ENCODE data around the gene MAVS. TPM values are rescaled to one million over a fixed set of nuclear protein-coding genes. Genes with fewer than 3 reads are reported as not detected.
"Not testable (repeated sequence)": the region's sequence is repeated elsewhere in the genome, so short reads cannot be mapped to it uniquely, and the experiment has no call there.

MAVS gene
- total RNA-seq, 4 donors from 2014 or later, result 28.5 to 50.0 (median 40.1) TPM

DNA sequence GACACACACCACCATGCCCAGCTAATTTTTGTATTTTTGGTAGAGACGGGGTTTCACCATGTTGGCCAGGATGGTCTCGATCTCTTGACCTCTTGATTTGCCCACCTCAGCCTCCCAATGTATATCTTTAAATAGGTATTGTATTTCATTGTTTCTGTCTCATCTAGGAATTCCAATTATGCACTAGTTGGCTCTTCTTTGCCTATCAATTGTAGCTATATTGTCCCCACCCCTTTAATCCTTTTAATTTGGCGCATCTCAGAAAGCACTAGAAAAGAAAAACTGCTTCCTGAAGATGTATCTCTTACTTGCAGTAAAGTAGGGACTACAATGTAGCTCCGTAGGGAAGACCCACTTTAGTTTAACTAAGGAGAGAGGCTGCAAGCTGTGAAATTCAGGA is 10.5 kb upstream of the MAVS start:
- Histone ChIP-seq H3K36me3 (peaks cover 0 to 10% of the 10 kb centered on the region in 2 donors), H3K27ac (no peak overlapping the region), H3K9me3 (no peaks in the 10 kb centered on the region), H3K4me3 (no peak overlapping the region), H3K27me3 (no peaks in the 10 kb centered on the region), H3K4me1 (no peaks in the 10 kb centered on the region)
- ATAC-seq, result no peak
- WGBS, 2 donors (ENCODE audit: low coverage in 1 of 2), result 96% methylated on average over 4 of the region's 4 CpGs; no CpG with 5 or more reads in 1 of the 2 donors
- TF ChIP-seq EP300 (IDR thresholded peaks at IDR 0.05), result no peak
- no peak for TF ChIP-seq POLR2A (IDR thresholded peaks at IDR 0.05)
- TF ChIP-seq, protein P1, sequence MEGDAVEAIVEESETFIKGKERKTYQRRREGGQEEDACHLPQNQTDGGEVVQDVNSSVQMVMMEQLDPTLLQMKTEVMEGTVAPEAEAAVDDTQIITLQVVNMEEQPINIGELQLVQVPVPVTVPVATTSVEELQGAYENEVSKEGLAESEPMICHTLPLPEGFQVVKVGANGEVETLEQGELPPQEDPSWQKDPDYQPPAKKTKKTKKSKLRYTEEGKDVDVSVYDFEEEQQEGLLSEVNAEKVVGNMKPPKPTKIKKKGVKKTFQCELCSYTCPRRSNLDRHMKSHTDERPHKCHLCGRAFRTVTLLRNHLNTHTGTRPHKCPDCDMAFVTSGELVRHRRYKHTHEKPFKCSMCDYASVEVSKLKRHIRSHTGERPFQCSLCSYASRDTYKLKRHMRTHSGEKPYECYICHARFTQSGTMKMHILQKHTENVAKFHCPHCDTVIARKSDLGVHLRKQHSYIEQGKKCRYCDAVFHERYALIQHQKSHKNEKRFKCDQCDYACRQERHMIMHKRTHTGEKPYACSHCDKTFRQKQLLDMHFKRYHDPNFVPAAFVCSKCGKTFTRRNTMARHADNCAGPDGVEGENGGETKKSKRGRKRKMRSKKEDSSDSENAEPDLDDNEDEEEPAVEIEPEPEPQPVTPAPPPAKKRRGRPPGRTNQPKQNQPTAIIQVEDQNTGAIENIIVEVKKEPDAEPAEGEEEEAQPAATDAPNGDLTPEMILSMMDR (IDR thresholded peaks at IDR 0.05), result no peak
- TF ChIP-seq POLR2AphosphoS5 (IDR thresholded peaks at IDR 0.05), result no peak

DNA sequence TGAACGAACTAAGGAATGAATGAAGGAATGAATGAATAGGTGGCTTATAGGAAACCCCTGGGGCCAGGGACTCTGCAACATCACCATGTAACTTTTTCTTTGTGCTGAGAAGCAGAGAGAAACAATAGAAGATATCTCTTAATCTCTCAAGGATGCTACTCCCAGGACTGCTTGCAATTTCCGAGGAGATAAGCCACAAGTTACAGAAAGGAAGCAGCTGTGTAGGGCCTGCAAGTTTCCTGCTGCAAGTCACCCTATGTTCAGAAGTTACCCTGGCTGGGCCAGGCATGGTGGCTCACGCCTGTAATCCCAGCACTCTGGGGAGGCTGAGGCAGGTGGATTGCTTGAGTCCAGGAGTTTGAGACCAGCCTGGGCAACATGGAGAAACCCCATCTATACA is 7.3 kb upstream of the MAVS start:
- Histone ChIP-seq H3K9me3 (no peaks in the 10 kb centered on the region), H3K4me1 (no peaks in the 10 kb centered on the region), H3K27ac (no peak overlapping the region), H3K27me3 (no peaks in the 10 kb centered on the region), H3K4me3 (no peak overlapping the region), H3K36me3 (peaks cover 0 to 10% of the 10 kb centered on the region in 2 donors)
- 75% methylated on average over 3 of the region's 3 CpGs; no CpG with 5 or more reads in 1 of the 2 donors for WGBS, 2 donors (ENCODE audit: low coverage in 1 of 2)
- ATAC-seq, result no peak
- TF ChIP-seq POLR2A (IDR thresholded peaks at IDR 0.05) (no peak), EP300 (IDR thresholded peaks at IDR 0.05) (no peak), POLR2AphosphoS5 (IDR thresholded peaks at IDR 0.05) (no peak)
- TF ChIP-seq, protein P1 (IDR thresholded peaks at IDR 0.05), result no peak

DNA sequence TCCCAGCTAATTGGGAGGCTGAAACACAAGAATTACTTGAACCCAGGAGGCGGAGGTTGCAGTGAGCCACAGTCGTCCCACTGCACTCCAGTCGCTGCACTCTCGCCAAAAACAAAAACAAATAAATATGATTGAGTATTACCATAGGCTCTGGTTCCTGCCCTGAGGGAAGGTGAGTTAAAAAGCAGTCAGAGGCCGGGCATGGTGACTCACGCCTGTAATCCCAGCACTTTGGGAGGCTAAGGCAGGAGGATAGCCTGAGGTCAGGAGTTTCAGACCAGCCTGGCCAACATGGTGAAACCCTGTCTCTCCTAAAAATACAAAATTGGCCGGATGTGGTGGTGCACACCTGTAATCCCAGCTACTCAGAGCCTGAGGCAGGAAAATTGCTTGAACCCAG is 6.4 kb upstream of the MAVS start:
- ATAC-seq, H3K9me3 ChIP-seq, H3K27me3 ChIP-seq, H3K4me3 ChIP-seq, H3K4me1 ChIP-seq, H3K27ac ChIP-seq: not testable (repeated sequence)
- 96 to 100% methylated on average over 1 to 4 of the region's 7 CpGs for WGBS, 2 donors (ENCODE audit: low coverage in 1 of 2)
- peaks cover 0 to 10% of the 10 kb centered on the region in 2 donors for H3K36me3 ChIP-seq

DNA sequence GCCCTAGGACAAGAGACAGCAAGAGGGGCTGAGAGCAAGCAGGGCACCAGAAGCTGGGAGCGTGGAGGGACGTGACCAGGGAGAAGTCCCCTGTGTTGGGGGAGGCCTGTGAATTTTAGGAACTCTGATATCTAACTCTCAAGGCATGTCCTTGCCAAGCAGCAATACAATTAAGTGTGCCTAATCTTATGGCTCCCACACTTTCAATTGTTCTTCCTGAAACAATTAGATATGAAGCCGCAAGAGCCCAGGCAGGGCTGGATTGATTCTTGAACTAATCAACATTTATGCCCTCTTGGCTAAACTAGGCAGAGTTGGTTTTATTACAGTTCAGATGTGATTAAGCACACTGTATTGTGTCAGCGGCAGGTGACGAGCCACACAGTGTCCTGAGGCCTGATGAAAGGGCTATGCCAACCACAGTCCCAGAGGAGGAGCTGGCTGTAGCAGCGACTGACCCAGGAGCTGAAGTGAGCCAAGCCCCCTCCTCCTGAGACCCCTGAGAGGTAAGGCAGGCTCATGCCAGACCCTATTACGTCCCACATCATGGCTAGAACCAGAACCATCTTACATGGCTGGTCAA is 4.2 kb upstream of the MAVS start:
- Histone ChIP-seq H3K36me3 (peaks cover 0 to 3% of the 10 kb centered on the region in 2 donors), H3K27me3 (no peaks in the 10 kb centered on the region), H3K4me1 (peaks cover 0 to 13% (median under 1%) of the 10 kb centered on the region in 3 donors), H3K27ac (no peak overlapping the region), H3K4me3 (no peak overlapping the region), H3K9me3 (no peaks in the 10 kb centered on the region)
- WGBS, 2 donors (ENCODE audit: low coverage in 1 of 2), result 95% methylated on average over 5 of the region's 7 CpGs; no CpG with 5 or more reads in 1 of the 2 donors
- ATAC-seq, result no peak
- TF ChIP-seq POLR2A (IDR thresholded peaks at IDR 0.05) (no peak), EP300 (IDR thresholded peaks at IDR 0.05) (no peak), POLR2AphosphoS5 (IDR thresholded peaks at IDR 0.05) (no peak)
- TF ChIP-seq, protein P1 (IDR thresholded peaks at IDR 0.05), result no peak

DNA sequence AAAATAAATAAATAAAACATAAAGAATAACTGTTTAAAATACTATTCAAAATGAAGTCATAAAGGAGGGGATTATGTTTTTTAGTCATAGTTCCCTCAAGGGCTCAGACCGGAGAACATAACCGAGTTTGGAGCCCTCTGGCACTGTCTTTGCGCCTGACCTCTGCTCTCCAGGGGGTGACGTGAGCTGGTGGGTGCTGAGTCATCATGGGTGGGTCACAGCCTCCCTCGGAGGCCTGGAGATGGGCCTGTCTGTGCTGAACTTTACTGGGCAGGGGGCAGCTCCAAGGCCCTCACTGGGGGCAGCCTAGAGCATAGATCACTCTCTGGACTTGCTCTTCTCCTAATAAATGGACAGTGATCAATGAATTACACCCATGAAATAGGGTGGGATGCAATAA is 3.1 kb upstream of the MAVS start:
- peaks cover 0 to 23% (median 9%) of the 10 kb centered on the region in 3 donors for H3K4me1 ChIP-seq
- no peaks in the 10 kb centered on the region for H3K27me3 ChIP-seq
- H3K9me3 ChIP-seq, result no peaks in the 10 kb centered on the region
- TF ChIP-seq, protein P1 (IDR thresholded peaks at IDR 0.05), result no peak
- TF ChIP-seq POLR2A (IDR thresholded peaks at IDR 0.05), result no peak
- no peak for TF ChIP-seq POLR2AphosphoS5 (IDR thresholded peaks at IDR 0.05)
- TF ChIP-seq EP300 (IDR thresholded peaks at IDR 0.05), result no peak
- H3K27ac ChIP-seq, result no peak overlapping the region
- no peak for ATAC-seq
- no peak overlapping the region for H3K4me3 ChIP-seq
- peaks cover 0 to 3% of the 10 kb centered on the region in 2 donors for H3K36me3 ChIP-seq
- WGBS, 2 donors (ENCODE audit: low coverage in 1 of 2), result 50 to 55% methylated on average over 3 to 4 of the region's 5 CpGs

DNA sequence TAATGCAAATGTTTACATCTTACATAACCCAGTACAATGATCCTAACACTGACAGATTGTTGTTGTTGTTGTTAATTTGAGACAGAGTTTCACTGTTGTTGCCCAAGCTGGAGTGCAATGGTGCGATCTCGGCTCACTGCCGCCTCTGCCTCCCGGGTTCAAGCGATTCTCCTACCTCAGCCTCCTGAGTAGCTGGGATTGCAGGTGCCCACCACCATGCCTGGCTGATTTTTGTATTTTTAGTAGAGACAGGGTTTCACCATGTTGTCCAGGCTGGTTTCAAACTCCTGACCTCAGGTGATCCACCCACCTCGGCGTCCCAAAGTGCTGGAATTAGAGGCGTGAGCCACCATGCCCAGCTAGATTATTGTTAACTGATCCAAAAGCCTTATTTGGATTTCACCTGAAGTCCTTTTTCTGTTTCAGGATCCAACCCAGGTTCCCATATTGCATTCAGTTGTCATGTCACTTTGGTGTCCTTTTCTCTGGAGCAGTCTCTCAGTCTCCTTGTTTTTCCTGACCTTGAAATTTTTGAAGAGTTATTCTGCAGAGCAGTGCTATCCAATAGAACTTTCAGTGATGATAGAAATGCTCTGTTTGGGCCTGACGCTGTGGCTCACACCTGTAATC is 2.5 kb upstream of the MAVS start:
- not testable (repeated sequence) for H3K4me3 ChIP-seq, H3K27me3 ChIP-seq, H3K9me3 ChIP-seq, H3K27ac ChIP-seq, H3K36me3 ChIP-seq, ATAC-seq
- H3K4me1 ChIP-seq, result peaks cover 0 to 30% (median 13%) of the 10 kb centered on the region in 3 donors
- WGBS, 2 donors (ENCODE audit: low coverage in 1 of 2), result 92 to 93% methylated on average over 3 to 9 of the region's 9 CpGs
